NCI-H1694 (cell line): Measurements from ENCODE around the gene GCSAM.

Source experiments
- DNase-seq: peaks from one replicate; lab custom pipeline; 2025; lab: John Stamatoyannopoulos, UW

Gene GCSAM

DNA sequence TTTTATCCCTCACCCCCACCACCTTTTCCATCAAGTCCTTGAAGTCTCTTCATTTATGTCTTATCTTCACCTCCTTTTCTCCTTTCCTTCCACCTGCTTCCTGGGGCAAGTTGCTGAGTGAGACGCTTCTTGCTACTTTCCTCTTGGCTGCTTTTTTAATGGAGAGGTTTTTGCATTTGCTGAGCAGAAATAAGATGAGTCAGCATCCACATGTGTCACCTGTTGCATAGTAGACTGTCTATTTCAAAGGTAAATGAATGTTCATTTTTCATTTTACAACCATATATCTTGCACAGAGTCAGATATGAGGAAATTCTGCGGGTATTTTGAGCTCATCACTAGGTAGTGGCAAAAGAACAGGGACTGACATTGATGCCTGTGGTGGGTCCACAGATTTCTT lies 28.3 kb downstream of the GCSAM start:
- no peak for DNase-seq

DNA sequence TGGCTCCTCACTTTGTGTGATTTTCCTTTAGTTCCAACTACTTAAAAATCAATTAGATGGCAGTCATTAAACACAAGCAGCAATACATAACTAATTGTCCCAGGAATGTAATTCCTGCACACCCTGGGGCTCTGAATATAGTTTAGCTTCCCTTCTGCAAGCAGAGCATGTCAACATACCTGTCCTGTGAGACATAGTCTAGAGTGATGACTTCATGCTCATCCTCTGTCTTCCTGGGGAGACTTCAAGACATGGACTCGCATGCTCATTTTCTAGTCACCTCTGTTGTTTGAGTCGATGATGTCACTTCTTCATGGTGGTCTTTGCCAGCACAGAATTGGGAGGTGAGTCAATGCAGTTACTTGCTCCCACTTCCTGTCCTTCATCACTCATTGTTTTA lies 31.1 kb downstream of the GCSAM start:
- no peak for DNase-seq

DNA sequence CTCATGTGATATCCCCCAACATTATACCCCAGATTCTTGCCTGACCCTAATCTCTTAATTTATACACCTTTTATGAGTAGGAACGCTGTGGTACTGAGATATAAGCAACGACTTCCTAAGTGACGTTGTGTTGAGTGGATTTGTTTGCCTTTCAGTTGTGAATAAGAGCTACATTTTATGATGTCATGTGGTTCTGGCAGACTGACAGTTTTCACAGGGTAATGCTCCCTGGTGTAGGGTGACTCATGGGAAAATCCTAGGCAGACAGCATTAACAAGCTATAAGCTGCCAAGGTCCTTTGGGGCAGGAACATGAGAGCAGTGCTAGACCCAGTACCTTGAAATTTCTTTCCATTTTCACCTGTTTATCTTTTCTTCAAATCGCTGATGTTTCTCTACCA lies 35.7 kb downstream of the GCSAM start:
- DNase-seq: no peak

DNA sequence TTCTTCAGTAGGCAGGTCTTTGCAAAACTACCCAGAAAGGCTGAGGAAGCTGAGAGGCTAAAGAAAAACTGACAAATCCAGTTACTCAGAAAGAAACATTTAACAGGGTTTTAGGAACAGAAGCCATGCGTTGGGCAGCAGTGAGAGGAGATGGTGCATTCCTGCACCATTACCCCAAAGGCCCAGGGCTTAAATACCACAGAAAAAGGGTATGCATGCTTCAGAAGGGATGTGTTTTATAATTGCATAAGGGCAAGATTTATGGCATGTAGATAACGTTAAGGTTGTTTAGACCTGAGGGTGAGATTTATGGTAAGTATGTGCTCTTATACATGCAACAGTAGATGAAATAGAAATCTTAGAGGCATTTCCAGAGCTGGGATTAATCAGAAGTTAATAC lies 36.9 kb downstream of the GCSAM start:
- no peak for DNase-seq

DNA sequence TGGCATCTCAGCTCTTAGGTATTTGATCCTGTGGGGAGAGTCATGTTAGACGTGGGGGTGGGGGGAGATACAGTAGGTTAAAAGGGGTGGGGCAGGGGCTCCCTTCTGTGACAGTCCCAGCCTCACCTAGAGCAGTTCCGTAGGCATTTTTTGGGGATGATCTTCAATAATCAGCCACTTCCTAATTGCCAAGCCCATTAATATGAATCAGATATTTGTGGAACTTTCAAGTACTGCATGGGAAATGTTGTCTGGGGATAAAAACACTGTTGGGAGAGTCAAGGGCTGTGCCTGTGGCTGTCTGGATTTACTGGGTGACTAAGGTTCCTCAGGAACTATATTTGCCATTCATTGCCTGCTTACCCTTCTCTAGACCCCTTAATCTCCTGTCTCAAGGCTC lies 37.3 kb downstream of the GCSAM start:
- no peak for DNase-seq

DNA sequence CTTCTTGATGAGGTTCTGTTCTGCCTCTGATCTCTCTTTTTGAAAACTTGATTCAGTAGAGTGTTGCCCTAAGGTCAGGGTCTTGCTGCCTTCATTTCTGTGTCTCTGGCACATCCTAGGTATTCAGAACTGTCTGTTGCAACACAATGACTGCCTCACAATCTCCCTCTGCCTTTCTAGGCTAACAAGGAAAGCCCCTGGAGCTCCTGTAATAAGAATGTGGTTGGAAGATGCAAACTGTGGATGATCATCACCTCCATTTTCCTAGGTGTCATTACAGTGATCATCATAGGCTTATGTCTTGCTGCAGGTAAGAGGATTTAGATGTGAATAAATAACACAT lies 39.9 kb downstream of the GCSAM start:
- DNase-seq: no peak

DNA sequence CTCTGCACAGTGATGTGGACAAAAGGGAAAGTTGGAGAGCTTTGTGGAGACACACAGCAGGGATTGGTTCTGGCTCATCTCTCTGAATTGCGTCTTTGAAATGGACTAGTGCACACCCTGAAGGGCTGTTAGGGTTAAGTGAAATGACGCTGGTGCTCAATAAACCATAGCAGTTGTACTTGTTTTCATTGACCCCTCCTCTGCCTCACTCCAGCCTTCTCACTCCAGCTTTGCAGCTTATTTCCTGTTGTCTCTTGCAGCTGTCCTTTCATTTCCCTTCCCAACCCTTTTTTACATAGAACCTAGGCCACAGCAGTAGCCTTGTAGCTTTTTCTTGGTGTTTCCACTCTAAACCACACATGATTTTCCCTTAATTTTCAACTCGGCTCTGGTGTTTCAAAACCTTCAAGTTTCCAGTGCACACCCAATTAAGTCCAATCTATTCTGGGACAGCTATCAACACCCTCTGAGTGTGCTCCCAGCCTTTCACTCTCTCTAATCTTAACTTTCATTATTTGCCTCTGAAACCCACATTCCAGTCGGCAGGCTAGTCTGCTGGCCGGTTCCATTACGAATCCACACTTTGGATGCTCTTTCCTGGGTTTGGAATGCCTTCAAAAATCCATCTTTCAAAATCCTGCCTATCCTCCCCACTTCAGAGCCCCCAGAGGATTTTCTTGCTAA lies 40.4 kb downstream of the GCSAM start:
- DNase-seq: no peak

DNA sequence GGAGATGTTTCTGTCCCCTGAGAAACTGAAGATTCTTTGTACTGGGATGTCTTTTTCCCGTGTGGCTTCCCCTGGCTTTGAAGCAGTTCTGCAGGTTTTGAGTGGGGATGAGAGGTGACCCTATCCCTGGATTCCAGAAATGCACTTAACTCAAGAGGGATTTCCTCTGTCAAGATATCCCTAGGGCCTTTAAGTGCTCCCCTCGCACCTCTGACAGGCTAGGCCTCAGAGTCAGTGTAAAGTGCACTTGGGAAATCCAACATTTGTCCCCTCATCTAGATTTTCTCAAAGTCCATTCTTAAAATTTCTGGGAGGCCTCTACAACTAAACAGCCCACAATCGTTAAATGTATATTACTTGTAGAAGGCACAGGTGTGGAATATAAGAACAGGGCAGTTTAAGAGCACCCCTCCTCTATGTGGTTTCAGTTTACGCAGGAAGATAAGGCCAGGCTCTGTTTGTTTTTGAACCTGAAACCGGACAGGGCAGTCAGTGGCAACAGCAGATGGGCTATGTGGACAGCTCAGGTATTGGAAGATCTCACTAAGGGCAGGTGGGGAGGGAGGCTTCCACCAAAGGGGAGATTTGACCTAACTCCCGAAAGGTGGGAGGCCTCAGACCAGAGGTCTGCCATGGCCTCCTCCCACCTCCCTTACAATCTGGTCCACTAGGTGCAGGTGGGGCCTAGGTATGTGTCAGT lies 42.0 kb downstream of the GCSAM start:
- DNase-seq: no peak

DNA sequence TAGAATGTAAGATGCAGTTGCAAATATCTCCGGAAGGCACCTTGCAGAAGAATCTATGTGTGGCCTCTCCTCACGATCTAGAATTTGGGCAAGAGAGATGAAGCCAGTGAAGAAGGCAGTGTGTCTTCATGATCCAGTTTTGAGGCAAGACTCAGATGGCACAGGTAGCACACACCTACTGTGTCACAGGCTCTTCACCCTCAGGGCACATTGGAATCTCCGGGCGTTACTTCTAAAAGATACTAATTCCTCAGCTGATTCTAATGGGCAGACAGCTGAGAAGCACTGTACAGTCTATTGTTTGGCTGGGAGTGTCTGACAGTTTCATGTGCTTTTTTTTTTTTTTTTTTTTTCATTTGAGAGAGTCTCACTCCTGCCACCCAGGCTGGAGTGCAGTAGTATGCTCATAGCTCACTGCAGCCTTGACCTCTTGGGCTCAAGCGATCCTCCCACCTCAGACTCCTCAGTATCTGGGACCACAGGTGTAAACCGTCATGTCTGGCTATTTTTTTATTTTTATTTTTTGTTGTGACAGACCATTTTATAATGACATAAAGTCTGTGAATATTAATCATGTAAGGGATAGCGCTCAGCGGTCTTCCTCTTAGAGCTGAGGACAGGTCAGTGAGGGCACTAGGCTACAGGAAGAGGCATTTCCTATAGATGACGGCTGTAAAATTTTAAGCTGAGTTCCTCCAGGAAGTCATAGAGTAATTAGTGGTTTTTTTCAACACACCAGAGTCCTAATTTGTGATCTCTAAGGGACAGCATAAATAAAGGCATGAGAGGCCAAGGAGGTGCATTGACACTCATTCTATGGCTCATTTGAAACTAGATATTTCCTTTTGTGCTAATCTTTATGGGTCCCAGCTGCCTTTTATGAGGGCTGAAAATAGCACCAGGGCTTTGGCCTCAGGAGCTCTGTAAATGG lies 42.8 kb downstream of the GCSAM start:
- no peak for DNase-seq

DNA sequence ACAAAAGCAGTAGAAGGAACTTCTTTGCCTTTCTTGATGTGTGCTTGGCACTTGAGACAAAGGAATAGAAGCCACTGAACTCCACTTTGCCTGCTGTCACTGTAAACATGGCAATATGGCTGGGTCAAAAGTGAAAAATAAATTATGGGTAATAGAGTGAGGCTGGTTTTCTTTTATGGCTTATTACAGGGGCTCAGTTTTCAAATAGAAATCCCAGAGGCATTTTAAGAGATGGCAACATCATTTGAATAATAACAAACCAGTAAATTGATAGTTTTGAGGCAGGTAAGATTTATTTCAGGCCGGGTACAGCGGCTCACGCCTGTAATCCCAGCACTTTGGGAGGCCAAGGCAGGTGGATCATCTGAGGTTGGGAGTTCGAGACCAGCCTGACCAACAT lies 44.1 kb downstream of the GCSAM start:
- no peak for DNase-seq

DNA sequence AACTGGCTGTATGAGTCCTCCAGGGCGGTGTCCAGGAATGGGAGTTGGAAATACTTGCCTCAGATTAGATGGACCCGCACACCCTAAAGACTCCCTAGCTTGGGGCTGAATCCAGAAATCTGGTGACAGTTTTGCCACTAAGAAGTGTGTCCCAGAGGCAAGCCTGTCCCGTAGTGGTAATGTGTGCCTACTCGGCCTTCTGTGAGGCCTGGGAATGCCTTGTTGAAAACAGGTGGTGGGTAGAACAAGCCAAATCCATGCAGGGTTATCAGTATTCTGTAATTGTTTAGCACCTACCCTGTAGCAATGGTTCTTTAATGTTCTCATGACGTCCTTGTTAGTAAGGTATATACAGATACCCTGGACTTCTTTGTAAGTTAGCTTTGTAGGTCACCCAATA lies 45.3 kb downstream of the GCSAM start:
- no peak for DNase-seq

DNA sequence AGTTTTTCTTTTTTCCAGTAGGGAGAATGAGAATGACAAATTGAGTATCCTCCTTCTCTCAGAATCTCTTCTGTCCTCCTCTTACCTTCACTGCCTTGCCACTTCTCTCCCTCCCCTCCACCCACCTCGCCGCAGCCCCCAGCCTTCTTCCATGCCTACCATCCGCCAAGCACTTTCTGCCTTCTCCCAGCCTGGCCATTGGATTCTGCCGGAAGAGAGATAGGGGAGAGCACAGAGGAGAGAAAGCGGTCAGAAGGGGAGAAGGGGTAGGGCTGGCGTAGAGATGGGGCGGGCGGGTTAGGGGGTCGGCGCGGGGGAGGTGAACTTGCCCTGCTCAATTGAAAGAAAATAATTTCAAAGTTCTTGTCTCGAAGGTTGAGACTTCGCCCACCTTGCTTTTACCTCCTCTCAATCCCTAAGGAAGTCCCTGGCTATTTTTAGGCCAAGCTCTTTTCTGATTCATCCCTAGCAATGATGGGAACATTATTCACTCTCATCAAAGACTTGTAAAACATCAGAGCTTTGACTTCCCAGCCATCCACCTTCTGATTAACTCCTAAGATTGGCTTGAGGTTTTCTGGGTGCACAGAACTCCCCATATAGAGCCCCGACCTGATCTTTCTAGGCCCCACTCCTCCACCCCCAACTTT lies 46.0 kb downstream of the GCSAM start:
- DNase-seq: no peak

DNA sequence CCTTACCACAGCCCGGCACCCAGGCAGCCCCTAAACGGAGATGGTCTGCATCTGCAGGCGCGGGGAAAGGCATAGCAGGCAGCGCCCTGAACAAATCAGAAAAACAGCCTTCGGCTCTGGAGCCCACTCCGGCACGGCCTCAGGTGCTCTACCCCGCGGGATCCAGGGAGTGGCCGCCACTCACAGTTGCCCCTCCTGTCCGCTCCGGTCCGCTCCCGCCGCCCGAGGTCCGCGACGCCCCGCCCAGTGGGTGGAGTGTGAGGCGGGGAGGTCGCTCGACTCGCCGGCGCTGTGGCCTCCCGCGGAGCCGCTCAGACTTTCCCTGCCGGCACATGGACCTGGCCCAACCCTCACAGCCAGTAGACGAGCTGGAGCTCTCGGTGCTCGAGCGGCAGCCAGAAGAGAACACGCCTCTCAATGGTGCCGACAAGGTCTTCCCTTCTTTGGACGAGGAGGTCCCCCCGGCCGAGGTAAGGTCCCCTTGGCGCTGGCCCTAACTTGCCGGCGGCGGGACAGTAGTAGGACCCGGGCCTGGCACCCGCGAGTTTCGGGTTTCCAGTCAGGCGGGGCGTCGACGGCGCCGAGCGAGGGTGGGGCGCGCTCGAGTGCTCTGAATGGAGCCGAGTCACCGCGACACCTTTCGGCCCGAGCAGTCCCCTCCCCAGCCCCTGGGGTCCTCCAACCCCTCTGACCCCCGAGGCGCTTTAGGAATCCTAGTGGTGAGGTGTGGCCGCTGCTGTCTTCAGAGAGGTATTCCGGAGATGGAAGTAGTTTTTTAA lies 46.8 kb downstream of the GCSAM start, which contains the start of gene C3orf52:
TSS of gene C3orf52 (plus strand) at position 314 of the 779 bp plus-strand sequence. CDS start at position 333, 19 bp downstream.
- no peak for DNase-seq

DNA sequence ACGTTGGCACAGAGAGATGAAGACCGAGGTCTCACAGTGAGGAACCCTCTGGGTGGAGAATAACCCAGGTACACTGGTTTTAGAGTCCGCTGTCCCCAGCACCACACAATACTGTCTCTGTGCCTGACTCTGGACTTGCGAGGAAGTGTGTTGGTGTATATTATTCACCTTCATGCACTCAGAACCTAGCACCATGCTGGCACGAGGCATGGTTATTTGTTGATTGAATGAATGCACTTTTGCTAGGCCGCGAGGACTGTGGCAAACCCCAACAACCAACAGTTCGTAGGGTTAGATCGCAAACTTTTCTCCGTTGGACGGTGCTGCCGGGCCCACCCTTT lies 47.3 kb downstream of the GCSAM start:
- DNase-seq: no peak

DNA sequence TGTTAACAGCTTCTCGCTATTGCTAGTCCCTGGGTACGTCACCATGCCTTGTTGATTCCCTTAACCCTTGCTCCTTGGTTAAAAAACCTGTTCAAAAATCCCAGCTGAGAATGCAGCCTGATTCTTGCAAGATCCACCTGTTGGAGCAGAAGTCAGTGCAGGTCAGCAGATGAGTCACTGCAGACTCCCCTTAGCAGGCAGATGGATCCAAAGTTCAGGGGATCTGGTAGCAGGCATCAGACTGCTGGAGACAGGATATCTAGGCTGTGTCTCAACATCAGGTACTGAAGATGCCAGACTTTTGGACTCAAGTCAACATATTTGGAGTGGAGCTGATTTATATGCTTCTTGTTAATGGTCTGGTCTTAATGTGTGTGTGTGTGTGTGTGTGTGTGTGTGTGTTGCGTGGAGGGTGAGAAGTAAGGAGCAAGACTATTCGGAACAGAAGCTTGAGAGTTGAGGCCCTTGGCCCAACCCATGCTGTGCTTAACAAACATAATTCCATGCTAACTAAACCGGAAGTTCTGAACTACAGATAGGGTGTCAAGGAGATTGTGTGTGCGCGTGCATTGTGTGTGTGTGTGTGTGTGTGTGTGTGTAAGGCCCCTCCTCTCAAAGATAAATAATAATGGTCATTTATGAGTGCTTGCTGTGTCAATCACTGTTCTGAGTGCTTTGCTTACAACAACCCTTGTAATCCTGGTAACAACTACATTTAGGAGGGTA lies 47.9 kb downstream of the GCSAM start:
- DNase-seq: no peak

DNA sequence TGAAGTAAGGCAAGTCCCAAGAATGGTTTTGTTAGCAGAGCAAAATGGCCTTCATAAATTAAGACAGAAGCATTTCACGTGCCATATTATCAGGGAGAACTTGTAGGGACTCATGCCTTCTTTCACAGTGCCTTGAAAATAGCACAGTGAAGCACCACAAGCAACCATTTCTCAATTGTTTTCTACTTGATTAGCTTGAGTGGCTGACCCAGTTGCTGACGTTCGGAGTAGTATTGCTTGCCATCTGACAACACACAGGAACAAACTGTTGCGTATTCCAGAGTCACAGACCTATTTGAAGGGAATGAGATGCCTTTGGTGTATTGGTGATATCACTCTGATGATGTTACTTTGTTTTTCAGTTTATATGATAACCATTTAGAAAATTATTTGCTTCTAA lies 49.8 kb downstream of the GCSAM start:
- no peak for DNase-seq

DNA sequence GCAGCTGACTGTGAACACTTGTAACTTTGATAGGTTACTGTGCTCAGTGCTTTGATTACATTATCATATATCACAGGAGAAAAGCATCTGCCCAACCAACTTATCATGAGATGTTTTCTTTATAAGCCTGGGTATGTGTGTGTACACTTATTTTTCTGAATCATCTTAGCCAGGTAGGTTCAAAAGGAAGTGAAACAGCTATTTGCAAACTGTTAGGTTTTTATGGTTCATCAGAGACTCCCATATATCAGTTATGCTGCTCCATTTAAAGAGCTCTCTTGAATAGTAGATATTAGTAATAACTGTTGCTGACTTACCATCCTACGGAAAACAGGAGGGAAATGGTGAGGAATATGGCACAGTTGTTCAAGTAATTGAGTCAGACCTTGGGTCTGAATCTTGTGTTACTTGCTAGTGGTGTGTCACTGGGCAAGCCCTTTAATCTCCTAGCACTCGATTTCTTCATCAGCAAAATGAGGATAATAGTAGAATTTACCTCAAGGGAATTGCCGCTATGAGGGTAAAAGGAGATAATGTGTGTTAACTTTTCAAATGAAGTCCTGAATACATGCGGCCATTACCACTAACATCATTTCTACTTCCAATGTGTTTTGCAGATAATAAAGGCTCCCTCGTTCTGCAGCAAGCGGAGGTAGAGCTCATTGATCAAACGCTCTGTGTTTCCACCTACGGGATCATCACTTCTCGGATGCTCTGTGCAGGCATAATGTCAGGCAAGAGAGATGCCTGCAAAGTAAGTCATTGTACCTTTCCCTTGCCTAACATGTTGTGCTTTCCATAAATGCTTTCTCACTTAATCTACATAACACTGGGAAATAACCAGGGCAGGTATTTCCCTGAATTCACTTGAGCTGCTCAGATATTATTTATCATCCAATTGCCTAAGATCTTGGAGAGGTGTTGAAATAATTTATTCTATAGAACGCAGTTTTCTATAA lies 54.6 kb downstream of the GCSAM start:
- DNase-seq: no peak

DNA sequence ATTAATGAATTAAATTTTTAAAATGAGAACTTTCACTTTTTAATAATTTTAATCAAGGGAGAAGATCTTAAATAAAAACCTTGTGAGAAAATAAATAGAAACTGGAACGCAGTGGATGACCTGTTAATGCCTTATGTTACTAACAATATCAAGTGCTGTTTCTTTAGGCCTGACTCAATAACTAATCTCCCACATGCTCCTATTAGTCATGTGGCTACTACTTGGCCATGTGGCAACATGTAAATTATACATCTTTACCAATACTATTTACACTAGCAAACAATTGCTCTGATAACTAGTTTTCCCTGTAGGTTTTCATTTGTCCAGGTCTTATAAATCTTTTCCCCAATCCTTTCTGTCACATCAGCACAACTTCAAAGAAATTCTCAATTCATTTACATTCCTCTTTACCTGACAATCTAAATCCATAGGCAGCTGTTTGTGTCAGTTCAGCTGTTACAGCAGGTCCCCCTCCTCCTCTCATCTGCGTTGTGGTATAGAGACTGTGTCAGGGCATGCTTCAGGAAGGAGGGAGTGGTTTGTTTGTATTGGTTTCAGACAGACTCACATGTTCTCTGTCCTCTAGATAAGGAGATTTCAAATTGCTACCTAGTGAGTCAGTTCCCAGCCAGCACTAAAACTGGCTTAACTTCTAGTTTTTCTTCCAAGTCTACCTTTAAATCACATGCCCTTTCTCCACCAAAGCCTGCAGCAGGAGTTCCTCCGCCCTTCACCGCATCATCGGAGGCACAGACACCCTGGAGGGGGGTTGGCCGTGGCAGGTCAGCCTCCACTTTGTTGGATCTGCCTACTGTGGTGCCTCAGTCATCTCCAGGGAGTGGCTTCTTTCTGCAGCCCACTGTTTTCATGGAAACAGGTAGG lies 58.2 kb downstream of the GCSAM start:
- no peak for DNase-seq

DNA sequence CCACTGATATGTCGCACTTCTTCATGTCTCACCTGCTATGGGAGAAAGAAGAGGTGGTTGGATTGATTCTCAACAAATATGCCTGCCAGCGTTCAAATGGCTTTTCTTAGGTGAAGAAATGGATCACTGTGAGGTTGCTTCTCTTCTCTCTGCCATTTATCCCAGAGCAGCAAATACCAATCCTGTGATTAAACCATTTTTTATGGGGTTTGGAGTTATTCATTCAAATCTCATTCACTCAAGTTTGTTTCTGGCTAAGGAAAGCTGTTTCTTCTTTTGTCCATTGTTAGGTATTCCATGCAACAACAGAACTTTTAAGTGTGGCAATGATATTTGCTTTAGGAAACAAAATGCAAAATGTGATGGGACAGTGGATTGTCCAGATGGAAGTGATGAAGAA lies 59.0 kb downstream of the GCSAM start:
- no peak for DNase-seq
